ENCODE results near the gene CNGA2. TPM values are rescaled to one million over a fixed set of nuclear protein-coding genes. Genes with fewer than 3 reads are reported as not detected.
"Not testable (repeated sequence)": the region's sequence is repeated elsewhere in the genome, so short reads cannot be mapped to it uniquely, and the experiment has no call there.

Gene CNGA2
- total RNA-seq, 2 donors from 2014 or later = not detected

GRCh38 chrX:151694661-151695582, 39.6 kb upstream of the CNGA2 start, which contains the start of gene PRRG3:
Gene PRRG3 (plus strand): TSS chrX:151695458. CDS start chrX:151698815, 3,357 bp downstream.
- no peaks in the 10 kb centered on the region for H3K27me3 ChIP-seq
- no peak within 1 kb of the TSS for H3K27ac ChIP-seq
- no peaks in the 10 kb centered on the region for H3K9me3 ChIP-seq
- DNase-seq = no peak
- H3K4me1 ChIP-seq = no peaks in the 10 kb centered on the region
- H3K36me3 ChIP-seq = no peaks in the 10 kb centered on the region
- no peak within 1 kb of the TSS for H3K4me3 ChIP-seq
- intact Hi-C loops (cut with DNase I) = no loop called here
- TF ChIP-seq, protein P1, sequence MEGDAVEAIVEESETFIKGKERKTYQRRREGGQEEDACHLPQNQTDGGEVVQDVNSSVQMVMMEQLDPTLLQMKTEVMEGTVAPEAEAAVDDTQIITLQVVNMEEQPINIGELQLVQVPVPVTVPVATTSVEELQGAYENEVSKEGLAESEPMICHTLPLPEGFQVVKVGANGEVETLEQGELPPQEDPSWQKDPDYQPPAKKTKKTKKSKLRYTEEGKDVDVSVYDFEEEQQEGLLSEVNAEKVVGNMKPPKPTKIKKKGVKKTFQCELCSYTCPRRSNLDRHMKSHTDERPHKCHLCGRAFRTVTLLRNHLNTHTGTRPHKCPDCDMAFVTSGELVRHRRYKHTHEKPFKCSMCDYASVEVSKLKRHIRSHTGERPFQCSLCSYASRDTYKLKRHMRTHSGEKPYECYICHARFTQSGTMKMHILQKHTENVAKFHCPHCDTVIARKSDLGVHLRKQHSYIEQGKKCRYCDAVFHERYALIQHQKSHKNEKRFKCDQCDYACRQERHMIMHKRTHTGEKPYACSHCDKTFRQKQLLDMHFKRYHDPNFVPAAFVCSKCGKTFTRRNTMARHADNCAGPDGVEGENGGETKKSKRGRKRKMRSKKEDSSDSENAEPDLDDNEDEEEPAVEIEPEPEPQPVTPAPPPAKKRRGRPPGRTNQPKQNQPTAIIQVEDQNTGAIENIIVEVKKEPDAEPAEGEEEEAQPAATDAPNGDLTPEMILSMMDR (IDR thresholded peaks at IDR 0.05) = no peak
- no peak within 1 kb of the TSS for H3K9ac ChIP-seq (ENCODE audit: low read depth in 2 of 2, low read length in 2 of 2)

- Histone ChIP-seq H3K4me1 (no peaks in the 10 kb centered on the region), H3K9me3 (no peaks in the 10 kb centered on the region), H3K9ac (ENCODE audit: low read depth in 2 of 2, low read length in 2 of 2) (no peak overlapping the region), H3K27me3 (no peaks in the 10 kb centered on the region), H3K36me3 (no peaks in the 10 kb centered on the region), H3K4me3 (no peak overlapping the region), H3K27ac (no peak overlapping the region)
- no peak for DNase-seq
- intact Hi-C loops (cut with DNase I) = no loop called here
- TF ChIP-seq, protein P1 (IDR thresholded peaks at IDR 0.05) = no peak
These were observed 38.8 kb upstream of the CNGA2 start for GRCh38 chrX:151695583-151696340.

DNA sequence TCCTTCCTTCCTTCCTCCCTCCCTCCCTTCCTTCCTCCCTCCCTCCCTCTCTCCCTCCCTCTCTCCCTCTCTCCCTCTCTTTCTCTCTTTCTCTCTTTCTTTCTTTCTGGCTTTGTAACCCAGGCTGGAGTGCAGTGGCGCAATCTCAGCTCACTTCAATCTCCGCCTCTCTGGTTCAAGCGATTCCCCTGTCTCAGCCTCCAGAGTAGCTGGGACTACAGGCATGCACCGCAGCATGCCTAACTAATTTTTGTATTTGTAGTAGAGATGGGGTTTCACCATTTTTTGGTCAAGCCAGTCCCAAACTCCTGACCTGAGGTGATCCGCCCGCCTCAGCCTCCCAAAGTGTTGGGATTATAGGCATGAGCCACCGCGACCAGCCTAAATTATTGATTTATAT, 37.5 kb upstream of the CNGA2 start:
- H3K27me3 ChIP-seq; intact Hi-C loops (cut with DNase I); H3K36me3 ChIP-seq; DNase-seq; H3K27ac ChIP-seq; H3K4me1 ChIP-seq; H3K9me3 ChIP-seq; H3K4me3 ChIP-seq; H3K9ac ChIP-seq (ENCODE audit: low read depth in 2 of 2, low read length in 2 of 2): not testable (repeated sequence)

- no peaks in the 10 kb centered on the region for H3K36me3 ChIP-seq
- H3K27ac ChIP-seq = no peak overlapping the region
- no peaks in the 10 kb centered on the region for H3K4me1 ChIP-seq
- TF ChIP-seq, protein P1 (IDR thresholded peaks at IDR 0.05) = no peak
- H3K9ac ChIP-seq (ENCODE audit: low read depth in 2 of 2, low read length in 2 of 2) = no peak overlapping the region
- no peak for DNase-seq
- intact Hi-C loops (cut with DNase I) = no loop called here
- no peak overlapping the region for H3K4me3 ChIP-seq
- H3K9me3 ChIP-seq = no peaks in the 10 kb centered on the region
- H3K27me3 ChIP-seq = no peaks in the 10 kb centered on the region
These were observed 37.0 kb upstream of the CNGA2 start for GRCh38 chrX:151697522-151697921.

DNA sequence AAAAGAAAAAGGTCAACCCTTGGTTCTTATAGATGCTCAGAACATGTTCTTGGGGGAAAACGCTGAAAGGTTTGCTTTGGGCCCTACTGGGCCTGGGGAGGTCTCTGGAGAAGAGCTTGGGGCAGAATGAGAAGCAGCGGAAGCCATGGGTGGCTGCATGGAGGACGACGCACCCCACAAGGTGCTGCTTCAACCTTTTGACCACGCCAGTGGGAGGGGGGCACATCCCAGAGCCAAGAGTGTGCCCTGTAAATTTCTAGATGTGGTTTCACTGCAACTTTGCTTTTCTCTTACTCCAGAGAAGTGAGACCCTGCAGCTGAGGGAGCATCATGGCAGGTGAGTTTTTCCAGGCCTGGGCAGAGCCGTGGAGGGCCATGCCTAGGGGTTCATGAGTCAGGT, 36.1 kb upstream of the CNGA2 start:
- Histone ChIP-seq H3K9ac (ENCODE audit: low read depth in 2 of 2, low read length in 2 of 2) (no peak overlapping the region), H3K27ac (no peak overlapping the region), H3K4me1 (no peaks in the 10 kb centered on the region), H3K9me3 (no peaks in the 10 kb centered on the region), H3K27me3 (no peaks in the 10 kb centered on the region), H3K36me3 (no peaks in the 10 kb centered on the region), H3K4me3 (no peak overlapping the region)
- DNase-seq = no peak
- intact Hi-C loops (cut with DNase I) = no loop called here
- TF ChIP-seq, protein P1 (IDR thresholded peaks at IDR 0.05) = no peak
